Neural cell (in vitro differentiated cells): ENCODE data around the gene TBC1D8.

Experiments
- EZH2 ChIP-seq: fragments of 200-600, 300-800 bp; shearing (Covaris generic), sonication (generic); IDR thresholded peaks from 2 replicates; pipeline ENCODE4 v1.6.1; 2014; ENCODE audit warnings: antibody characterized with exemption, low read length, borderline replicate concordance, mild to moderate bottlenecking; ENCODE audit not compliant: insufficient read depth, poor library complexity, severe bottlenecking
- MXI1 ChIP-seq: fragments of 450-650 bp; conservative IDR thresholded peaks from 2 replicates; pipeline ENCODE4 v1.6.1; 2014; ENCODE audit warnings: antibody characterized with exemption, mild to moderate bottlenecking; ENCODE audit not compliant: poor library complexity, severe bottlenecking
- POLR2AphosphoS5 ChIP-seq: IDR thresholded peaks from 2 replicates; pipeline ENCODE4 v1.6.1; 2012
- RAD21 ChIP-seq: fragments of 450-650 bp; conservative IDR thresholded peaks from 2 replicates; pipeline ENCODE4 v1.6.1; 2014; ENCODE audit warnings: antibody characterized with exemption, mild to moderate bottlenecking, moderate library complexity
- SMC3 ChIP-seq: fragments of 450-650 bp; conservative IDR thresholded peaks from 2 replicates; pipeline ENCODE4 v1.6.1; 2014; ENCODE audit warnings: antibody characterized with exemption, mild to moderate bottlenecking, moderate library complexity; ENCODE audit not compliant: poor library complexity
- TAF1 ChIP-seq: IDR thresholded peaks from 2 replicates; pipeline ENCODE4 v1.6.1; 2012; ENCODE audit warnings: low read depth
- TF ChIP-seq, protein P1 (sequence below): fragments of 450-650 bp; IDR thresholded peaks from 2 replicates; pipeline ENCODE4 v1.5.1; 2014; ENCODE audit warnings: antibody characterized with exemption, mild to moderate bottlenecking, moderate library complexity; ENCODE audit not compliant: poor library complexity, severe bottlenecking
- TF ChIP-seq, protein P2 (sequence below): IDR thresholded peaks from 2 replicates; pipeline ENCODE4 v1.6.1; 2012; ENCODE audit warnings: borderline replicate concordance

DNA sequence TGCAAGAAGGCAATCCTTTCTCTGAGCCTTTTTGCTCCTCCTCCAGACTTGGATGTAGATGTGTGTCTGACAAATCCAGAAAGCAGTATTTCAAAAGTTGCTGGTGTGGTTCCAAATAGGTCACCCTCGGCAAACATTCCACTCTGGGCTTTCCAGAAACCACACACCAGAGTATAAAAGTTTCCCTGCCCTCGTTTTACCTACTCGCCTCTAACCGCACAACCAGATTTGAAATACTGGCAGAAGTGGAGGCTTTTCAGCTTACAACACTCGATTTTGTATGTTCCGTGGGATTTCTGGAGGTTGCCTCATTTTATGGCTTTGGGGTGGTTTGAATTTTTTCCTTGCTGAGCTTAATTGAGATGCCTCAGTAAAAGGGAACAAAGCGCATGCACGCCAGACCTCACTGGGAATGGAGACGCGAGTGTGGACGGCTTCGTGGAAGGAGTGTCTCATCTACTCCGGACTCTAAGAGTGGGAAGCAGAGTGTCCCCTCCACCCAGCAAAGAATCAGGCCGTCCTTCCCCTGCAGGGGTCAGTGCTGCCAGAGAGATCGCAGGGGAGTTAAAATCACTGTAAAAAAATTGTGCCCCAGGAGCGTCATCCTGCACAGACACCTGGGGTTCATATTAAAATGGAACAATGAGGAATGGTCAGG, 193.1 kb downstream of the TBC1D8 start:
- TF ChIP-seq, protein P1, sequence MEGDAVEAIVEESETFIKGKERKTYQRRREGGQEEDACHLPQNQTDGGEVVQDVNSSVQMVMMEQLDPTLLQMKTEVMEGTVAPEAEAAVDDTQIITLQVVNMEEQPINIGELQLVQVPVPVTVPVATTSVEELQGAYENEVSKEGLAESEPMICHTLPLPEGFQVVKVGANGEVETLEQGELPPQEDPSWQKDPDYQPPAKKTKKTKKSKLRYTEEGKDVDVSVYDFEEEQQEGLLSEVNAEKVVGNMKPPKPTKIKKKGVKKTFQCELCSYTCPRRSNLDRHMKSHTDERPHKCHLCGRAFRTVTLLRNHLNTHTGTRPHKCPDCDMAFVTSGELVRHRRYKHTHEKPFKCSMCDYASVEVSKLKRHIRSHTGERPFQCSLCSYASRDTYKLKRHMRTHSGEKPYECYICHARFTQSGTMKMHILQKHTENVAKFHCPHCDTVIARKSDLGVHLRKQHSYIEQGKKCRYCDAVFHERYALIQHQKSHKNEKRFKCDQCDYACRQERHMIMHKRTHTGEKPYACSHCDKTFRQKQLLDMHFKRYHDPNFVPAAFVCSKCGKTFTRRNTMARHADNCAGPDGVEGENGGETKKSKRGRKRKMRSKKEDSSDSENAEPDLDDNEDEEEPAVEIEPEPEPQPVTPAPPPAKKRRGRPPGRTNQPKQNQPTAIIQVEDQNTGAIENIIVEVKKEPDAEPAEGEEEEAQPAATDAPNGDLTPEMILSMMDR: no peak
- TF ChIP-seq POLR2AphosphoS5 (no peak), SMC3 (no peak), RAD21 (no peak), MXI1 (no peak), EZH2 (no peak), TAF1 (no peak)
- TF ChIP-seq, protein P2, sequence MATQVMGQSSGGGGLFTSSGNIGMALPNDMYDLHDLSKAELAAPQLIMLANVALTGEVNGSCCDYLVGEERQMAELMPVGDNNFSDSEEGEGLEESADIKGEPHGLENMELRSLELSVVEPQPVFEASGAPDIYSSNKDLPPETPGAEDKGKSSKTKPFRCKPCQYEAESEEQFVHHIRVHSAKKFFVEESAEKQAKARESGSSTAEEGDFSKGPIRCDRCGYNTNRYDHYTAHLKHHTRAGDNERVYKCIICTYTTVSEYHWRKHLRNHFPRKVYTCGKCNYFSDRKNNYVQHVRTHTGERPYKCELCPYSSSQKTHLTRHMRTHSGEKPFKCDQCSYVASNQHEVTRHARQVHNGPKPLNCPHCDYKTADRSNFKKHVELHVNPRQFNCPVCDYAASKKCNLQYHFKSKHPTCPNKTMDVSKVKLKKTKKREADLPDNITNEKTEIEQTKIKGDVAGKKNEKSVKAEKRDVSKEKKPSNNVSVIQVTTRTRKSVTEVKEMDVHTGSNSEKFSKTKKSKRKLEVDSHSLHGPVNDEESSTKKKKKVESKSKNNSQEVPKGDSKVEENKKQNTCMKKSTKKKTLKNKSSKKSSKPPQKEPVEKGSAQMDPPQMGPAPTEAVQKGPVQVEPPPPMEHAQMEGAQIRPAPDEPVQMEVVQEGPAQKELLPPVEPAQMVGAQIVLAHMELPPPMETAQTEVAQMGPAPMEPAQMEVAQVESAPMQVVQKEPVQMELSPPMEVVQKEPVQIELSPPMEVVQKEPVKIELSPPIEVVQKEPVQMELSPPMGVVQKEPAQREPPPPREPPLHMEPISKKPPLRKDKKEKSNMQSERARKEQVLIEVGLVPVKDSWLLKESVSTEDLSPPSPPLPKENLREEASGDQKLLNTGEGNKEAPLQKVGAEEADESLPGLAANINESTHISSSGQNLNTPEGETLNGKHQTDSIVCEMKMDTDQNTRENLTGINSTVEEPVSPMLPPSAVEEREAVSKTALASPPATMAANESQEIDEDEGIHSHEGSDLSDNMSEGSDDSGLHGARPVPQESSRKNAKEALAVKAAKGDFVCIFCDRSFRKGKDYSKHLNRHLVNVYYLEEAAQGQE: no peak
